Mucosa of stomach (tissue), 1 donor: ENCODE results near the gene SCUBE3.

Experiments
- H3K27me3 ChIP-seq: one replicate; pipeline ENCODE4 v1.7.0; 2013; ENCODE audit warnings: mild to moderate bottlenecking, low read length; ENCODE audit not compliant: control insufficient read depth, insufficient read depth
- H3K36me3 ChIP-seq: one replicate; pipeline ENCODE4 v1.7.0; 2013; ENCODE audit warnings: low read length; ENCODE audit not compliant: control insufficient read depth, insufficient read depth
- H3K4me1 ChIP-seq: one replicate; pipeline ENCODE4 v1.7.0; 2013; ENCODE audit warnings: mild to moderate bottlenecking, low read length; ENCODE audit not compliant: control insufficient read depth, insufficient read depth
- H3K4me3 ChIP-seq: one replicate; pipeline ENCODE4 v1.7.0; 2013; ENCODE audit warnings: low read length
- H3K9ac ChIP-seq: one replicate; pipeline ENCODE4 v1.7.0; 2013; ENCODE audit warnings: mild to moderate bottlenecking, low read length, moderate library complexity
- H3K9me3 ChIP-seq: one replicate; pipeline ENCODE4 v1.7.0; 2013; ENCODE audit warnings: mild to moderate bottlenecking, low read length, moderate library complexity; ENCODE audit not compliant: control insufficient read depth
- donor health status: Pancreatic carcinoma.

Gene SCUBE3

GRCh38 chr6:35267446-35267845 lies 53.7 kb downstream of the SCUBE3 start:
- H3K4me3 ChIP-seq: no peak overlapping the region
- no peaks in the 10 kb centered on the region for H3K9me3 ChIP-seq
- H3K4me1 ChIP-seq: peaks cover 9% of the 10 kb centered on the region
- H3K9ac ChIP-seq: no peak overlapping the region
- H3K27me3 ChIP-seq: no peaks in the 10 kb centered on the region
- H3K36me3 ChIP-seq: no peaks in the 10 kb centered on the region

GRCh38 chr6:35267897-35268296 lies 54.1 kb downstream of the SCUBE3 start:
- Histone ChIP-seq H3K36me3 (no peaks in the 10 kb centered on the region), H3K9ac (no peak overlapping the region), H3K27me3 (no peaks in the 10 kb centered on the region), H3K4me1 (peaks cover 9% of the 10 kb centered on the region), H3K9me3 (no peaks in the 10 kb centered on the region), H3K4me3 (no peak overlapping the region)

- Histone ChIP-seq H3K9ac (no peak overlapping the region), H3K4me3 (no peak overlapping the region), H3K9me3 (no peaks in the 10 kb centered on the region), H3K36me3 (no peaks in the 10 kb centered on the region), H3K27me3 (no peaks in the 10 kb centered on the region), H3K4me1 (peaks cover 5% of the 10 kb centered on the region)
These were observed 58.2 kb downstream of the SCUBE3 start for GRCh38 chr6:35272005-35272404.

GRCh38 chr6:35273822-35274559 lies 60.2 kb downstream of the SCUBE3 start:
- H3K4me3 ChIP-seq: no peak overlapping the region
- no peaks in the 10 kb centered on the region for H3K27me3 ChIP-seq
- no peaks in the 10 kb centered on the region for H3K9me3 ChIP-seq
- H3K9ac ChIP-seq: no peak overlapping the region
- H3K4me1 ChIP-seq: peaks cover 5% of the 10 kb centered on the region
- H3K36me3 ChIP-seq: no peaks in the 10 kb centered on the region

GRCh38 chr6:35275744-35276260 lies 62.0 kb downstream of the SCUBE3 start:
- no peaks in the 10 kb centered on the region for H3K27me3 ChIP-seq
- H3K36me3 ChIP-seq: no peaks in the 10 kb centered on the region
- H3K4me1 ChIP-seq: peaks cover 5% of the 10 kb centered on the region
- H3K9ac ChIP-seq: no peak overlapping the region
- H3K9me3 ChIP-seq: no peaks in the 10 kb centered on the region
- H3K4me3 ChIP-seq: no peak overlapping the region

GRCh38 chr6:35278708-35279107 lies 65.0 kb downstream of the SCUBE3 start:
- Histone ChIP-seq H3K27me3 (no peaks in the 10 kb centered on the region), H3K4me1 (peaks cover 5% of the 10 kb centered on the region), H3K36me3 (no peaks in the 10 kb centered on the region), H3K9me3 (no peaks in the 10 kb centered on the region), H3K4me3 (no peak overlapping the region), H3K9ac (no peak overlapping the region)

- no peak overlapping the region for H3K9ac ChIP-seq
- H3K4me1 ChIP-seq: no peaks in the 10 kb centered on the region
- no peaks in the 10 kb centered on the region for H3K36me3 ChIP-seq
- no peaks in the 10 kb centered on the region for H3K27me3 ChIP-seq
- H3K9me3 ChIP-seq: no peaks in the 10 kb centered on the region
- no peak overlapping the region for H3K4me3 ChIP-seq
These were observed 67.1 kb downstream of the SCUBE3 start for GRCh38 chr6:35280903-35281302.

GRCh38 chr6:35282472-35282871 lies 68.7 kb downstream of the SCUBE3 start:
- Histone ChIP-seq H3K9ac (no peak overlapping the region), H3K27me3 (no peaks in the 10 kb centered on the region), H3K36me3 (no peaks in the 10 kb centered on the region), H3K4me1 (no peaks in the 10 kb centered on the region), H3K4me3 (no peak overlapping the region), H3K9me3 (no peaks in the 10 kb centered on the region)

GRCh38 chr6:35283361-35283760 lies 69.6 kb downstream of the SCUBE3 start:
- H3K27me3 ChIP-seq: no peaks in the 10 kb centered on the region
- no peaks in the 10 kb centered on the region for H3K4me1 ChIP-seq
- H3K9ac ChIP-seq: no peak overlapping the region
- no peaks in the 10 kb centered on the region for H3K9me3 ChIP-seq
- H3K36me3 ChIP-seq: no peaks in the 10 kb centered on the region
- no peak overlapping the region for H3K4me3 ChIP-seq

GRCh38 chr6:35287671-35288396 lies 74.1 kb downstream of the SCUBE3 start:
- Histone ChIP-seq H3K27me3 (no peaks in the 10 kb centered on the region), H3K9me3 (no peaks in the 10 kb centered on the region), H3K36me3 (peaks cover 15% of the 10 kb centered on the region), H3K4me3 (no peak overlapping the region), H3K4me1 (no peaks in the 10 kb centered on the region), H3K9ac (no peak overlapping the region)

- H3K27me3 ChIP-seq: no peaks in the 10 kb centered on the region
- H3K4me1 ChIP-seq: no peaks in the 10 kb centered on the region
- no peak overlapping the region for H3K4me3 ChIP-seq
- peaks cover 15% of the 10 kb centered on the region for H3K36me3 ChIP-seq
- no peaks in the 10 kb centered on the region for H3K9me3 ChIP-seq
- H3K9ac ChIP-seq: no peak overlapping the region
These were observed 75.1 kb downstream of the SCUBE3 start for GRCh38 chr6:35288834-35289233.

- H3K36me3 ChIP-seq: peaks cover 18% of the 10 kb centered on the region
- no peak overlapping the region for H3K9ac ChIP-seq
- H3K27me3 ChIP-seq: no peaks in the 10 kb centered on the region
- H3K4me1 ChIP-seq: no peaks in the 10 kb centered on the region
- no peaks in the 10 kb centered on the region for H3K9me3 ChIP-seq
- H3K4me3 ChIP-seq: no peak overlapping the region
These were observed 77.7 kb downstream of the SCUBE3 start for GRCh38 chr6:35291491-35291890.
